Measurements from ENCODE around the gene MTERF4.

The MTERF4 gene

GRCh38 chr2:241088791-241089732 lies 13.0 kb downstream of the MTERF4 start:
- FAIRE-seq (no peak), DNase-seq (ENCODE audit: low spot score) (no peak)

- no peak for DNase-seq (ENCODE audit: low spot score)
- FAIRE-seq: no peak
Observed at GRCh38 chr2:241088376-241088775, 13.7 kb downstream of the MTERF4 start.

GRCh38 chr2:241087420-241088268 lies 14.4 kb downstream of the MTERF4 start:
- DNase-seq (ENCODE audit: low spot score) (no peak), FAIRE-seq (no peak)

GRCh38 chr2:241084856-241085444 lies 17.1 kb downstream of the MTERF4 start:
- no peak for FAIRE-seq

GRCh38 chr2:241083091-241083415 lies 19.0 kb downstream of the MTERF4 start:
- FAIRE-seq (no peak), DNase-seq (ENCODE audit: low spot score) (no peak)

More at GRCh38 chr2:241084856-241085444, 17.1 kb downstream of the MTERF4 start:
- DNase-seq (ENCODE audit: low spot score): no peak

- DNase-seq (ENCODE audit: low spot score): no peak
- no peak for FAIRE-seq
Observed at GRCh38 chr2:241082341-241083090, 19.6 kb downstream of the MTERF4 start.

- FAIRE-seq: no peak
- no peak for DNase-seq (ENCODE audit: low spot score)
Observed at GRCh38 chr2:241081643-241082340, 20.3 kb downstream of the MTERF4 start.

- DNase-seq (ENCODE audit: low spot score) (no peak), FAIRE-seq (no peak)
Observed at GRCh38 chr2:241081190-241081642, 20.9 kb downstream of the MTERF4 start.

GRCh38 chr2:241080405-241081189 lies 21.5 kb downstream of the MTERF4 start:
- DNase-seq (ENCODE audit: low spot score): no peak
- FAIRE-seq: no peak

GRCh38 chr2:241074901-241075540 lies 27.1 kb downstream of the MTERF4 start:
- DNase-seq (ENCODE audit: low spot score): no peak
- FAIRE-seq: no peak

- no peak for FAIRE-seq
Observed at GRCh38 chr2:241074065-241074818, 27.8 kb downstream of the MTERF4 start.

GRCh38 chr2:241073166-241074064 lies 28.7 kb downstream of the MTERF4 start:
- no peak for FAIRE-seq
- no peak for DNase-seq (ENCODE audit: low spot score)

More at GRCh38 chr2:241074065-241074818, 27.8 kb downstream of the MTERF4 start:
- no peak for DNase-seq (ENCODE audit: low spot score)

GRCh38 chr2:241072553-241073165 lies 29.4 kb downstream of the MTERF4 start:
- DNase-seq (ENCODE audit: low spot score): no peak
- FAIRE-seq: no peak

GRCh38 chr2:241072151-241072550 lies 29.9 kb downstream of the MTERF4 start:
- DNase-seq (ENCODE audit: low spot score): no peak
- no peak for FAIRE-seq

- no peak for FAIRE-seq
- no peak for DNase-seq (ENCODE audit: low spot score)
Observed at GRCh38 chr2:241071677-241072111, 30.4 kb downstream of the MTERF4 start.

- DNase-seq (ENCODE audit: low spot score) (no peak), FAIRE-seq (no peak)
Observed at GRCh38 chr2:241070811-241071676, 31.0 kb downstream of the MTERF4 start.
